Fibroblast of the aortic adventitia (primary cell): Measurements from ENCODE around the gene NTN4. TPM values are rescaled to one million over a fixed set of nuclear protein-coding genes. Genes with fewer than 3 reads are reported as not detected.
"Not testable (repeated sequence)": the region's sequence is repeated elsewhere in the genome, so short reads cannot be mapped to it uniquely, and the experiment has no call there.

Experiments used
- DNase-seq: peaks from one replicate; pipeline ENCODE4 v3.0.0-alpha.2; 2010; ENCODE audit warnings: low read depth
- H3K4me3 ChIP-seq: 2 replicates; pipeline ENCODE4 v1.5.1; 2011; ENCODE audit warnings: low read depth, mild to moderate bottlenecking, control low read depth, low read length, moderate library complexity
- CTCF ChIP-seq: IDR thresholded peaks from 2 replicates; pipeline ENCODE4 v1.5.1; 2011; ENCODE audit warnings: mild to moderate bottlenecking, low read length, control low read depth, inconsistent platforms; ENCODE audit not compliant: insufficient read depth
- total RNA-seq: library from RNA; depleted of rRNA; stranded (reverse); fragments of >200 nt; gene quantifications from 2 replicates; pipeline ENCODE4 v1.2.3, GENCODE V29; 2012; ENCODE audit warnings: low replicate concordance

NTN4 gene
- total RNA-seq, 1 donor = 71.8 TPM

- no peak overlapping the region for H3K4me3 ChIP-seq
- DNase-seq = peak; percentile 93
- TF ChIP-seq CTCF = peak; percentile 75
Observed at GRCh38 chr12:95623554-95624170, 166.9 kb downstream of the NTN4 start.

GRCh38 chr12:95622879-95623278 is 167.7 kb downstream of the NTN4 start:
- H3K4me3 ChIP-seq = no peak overlapping the region
- DNase-seq = no peak
- no peak for TF ChIP-seq CTCF

DNA sequence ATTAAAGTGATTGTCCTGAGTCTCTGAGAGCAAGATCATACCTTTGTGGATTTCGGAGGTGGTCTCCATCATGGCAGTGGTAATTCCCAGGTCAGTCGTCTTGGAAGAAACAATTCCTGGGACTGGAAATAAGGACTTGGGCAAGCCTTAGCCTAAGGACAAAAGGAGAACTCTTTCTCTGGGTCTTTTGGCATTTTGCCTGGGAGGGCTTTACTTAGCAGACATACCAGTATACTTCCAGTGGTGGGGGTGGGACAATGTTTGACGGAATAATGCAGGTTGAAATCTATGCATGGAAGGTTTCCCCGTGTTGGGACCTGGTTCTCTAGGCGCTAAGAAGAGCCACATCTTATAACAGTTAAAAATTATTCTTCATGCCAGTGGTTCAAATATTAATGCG is 168.8 kb downstream of the NTN4 start:
- no peak overlapping the region for H3K4me3 ChIP-seq
- TF ChIP-seq CTCF = no peak
- DNase-seq = no peak

DNA sequence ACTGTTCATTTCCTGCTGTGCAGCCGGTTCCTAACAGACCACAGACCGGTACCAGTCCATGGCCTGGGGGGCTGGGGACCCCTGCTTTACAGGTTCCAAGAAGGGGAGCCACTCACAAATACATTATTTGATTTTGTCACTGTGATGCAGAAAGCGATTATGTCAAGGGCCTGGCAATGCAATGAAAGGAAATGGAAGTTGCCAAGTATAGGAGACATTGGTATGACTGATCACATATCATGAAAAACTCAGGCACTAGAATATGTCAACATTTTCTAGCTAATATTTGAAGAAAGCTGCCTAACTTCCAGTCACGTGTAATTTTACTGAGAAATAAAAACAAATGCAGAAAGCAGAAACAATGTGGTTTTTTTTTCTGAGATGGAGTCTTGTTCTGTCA is 170.4 kb downstream of the NTN4 start:
- no peak overlapping the region for H3K4me3 ChIP-seq
- no peak for DNase-seq
- TF ChIP-seq CTCF = no peak

DNA sequence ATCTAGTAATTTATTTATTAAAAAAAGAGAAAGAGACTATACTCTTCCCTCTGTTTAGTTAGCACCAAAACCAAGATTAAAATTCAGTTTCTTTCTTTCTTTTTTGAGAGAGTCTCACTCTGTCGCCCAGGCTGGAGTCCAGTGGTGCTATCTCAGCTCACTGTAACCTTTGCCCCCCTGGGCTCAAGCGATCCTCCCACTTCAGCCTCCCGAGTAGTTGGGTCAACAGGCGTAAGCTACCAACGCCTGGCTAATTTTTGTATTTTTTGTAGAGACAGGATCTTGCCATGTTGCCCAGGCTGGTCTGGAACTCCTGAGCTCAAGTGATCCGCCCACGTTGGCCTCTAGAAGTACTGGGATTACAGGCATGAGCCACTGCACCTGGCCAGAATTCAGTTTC is 174.1 kb downstream of the NTN4 start:
- not testable (repeated sequence) for DNase-seq, H3K4me3 ChIP-seq

GRCh38 chr12:95615749-95616148 is 174.8 kb downstream of the NTN4 start:
- no peak overlapping the region for H3K4me3 ChIP-seq
- DNase-seq = peak; percentile 77
- TF ChIP-seq CTCF = no peak

DNA sequence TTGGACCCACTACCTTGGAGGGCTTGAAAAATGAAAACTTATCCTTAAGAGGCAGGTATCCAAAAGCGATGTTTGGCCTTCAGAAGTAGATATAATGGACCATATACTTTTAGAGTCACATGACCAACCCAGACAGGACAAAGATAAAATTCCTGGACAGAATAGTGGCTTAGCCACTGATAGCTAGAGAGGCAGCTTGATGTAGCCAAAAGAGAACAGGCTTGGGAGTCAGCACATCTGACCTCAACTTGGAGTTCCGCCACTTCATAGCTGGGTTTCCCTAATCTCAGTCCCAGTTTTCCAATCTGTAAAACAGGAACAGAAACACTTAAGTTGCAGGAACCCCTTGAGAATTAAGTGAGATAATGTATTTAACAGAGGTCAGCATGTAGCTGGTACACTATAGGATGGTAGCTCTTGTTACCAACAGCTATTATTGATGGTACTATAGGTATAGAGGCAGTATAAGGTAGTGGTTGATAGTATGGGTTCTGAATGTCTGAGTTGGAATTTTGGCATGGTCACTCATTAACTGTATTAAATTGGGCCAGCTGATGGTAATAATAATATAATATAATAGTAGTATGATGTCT is 176.1 kb downstream of the NTN4 start:
- H3K4me3 ChIP-seq = no peak overlapping the region
- TF ChIP-seq CTCF = no peak
- peak; percentile 71 for DNase-seq
